NCI-H748 (cell line): ENCODE results near the gene BARX2.

Experiments used
- DNase-seq: peaks from one replicate; lab custom pipeline; 2025; ENCODE audit not compliant: unreplicated experiment; lab: John Stamatoyannopoulos, UW

The BARX2 gene

DNA sequence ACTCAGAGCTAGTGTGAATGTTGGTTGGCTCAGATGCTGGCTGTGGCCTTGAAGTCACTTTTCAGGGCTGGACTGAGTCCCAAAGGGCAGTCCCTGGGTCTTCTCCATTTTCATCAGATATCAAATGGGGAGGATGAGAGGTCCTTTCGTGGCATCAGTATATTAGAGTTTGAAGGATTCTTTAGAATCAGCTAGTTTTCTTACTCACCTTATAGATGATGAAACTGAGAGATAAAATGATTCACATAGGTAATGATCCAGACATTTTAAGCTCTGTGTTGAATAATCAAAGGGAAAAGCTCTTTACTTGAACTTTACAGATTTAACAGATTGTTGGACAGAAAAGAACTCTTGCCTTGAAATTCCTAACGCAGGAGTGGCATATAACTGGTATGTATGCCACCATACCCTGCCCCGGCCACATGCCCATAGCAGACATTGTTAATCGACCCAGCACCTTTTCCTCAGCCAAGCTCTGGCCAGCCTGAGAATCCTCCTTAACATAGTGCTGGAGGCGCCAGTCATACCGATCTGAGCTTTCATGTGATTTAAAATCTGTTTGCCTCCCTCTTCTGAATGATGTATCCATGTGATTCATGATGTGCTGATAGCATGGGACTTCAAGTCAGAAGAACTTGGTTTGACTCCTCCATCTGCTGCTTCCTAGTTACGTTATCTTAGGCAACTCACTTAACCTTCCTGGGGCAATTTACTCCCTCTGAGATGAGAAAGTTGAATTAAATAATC, 60.0 kb downstream of the BARX2 start:
- DNase-seq: no peak

GRCh38 chr11:129436573-129436972, 60.9 kb downstream of the BARX2 start:
- DNase-seq: no peak

DNA sequence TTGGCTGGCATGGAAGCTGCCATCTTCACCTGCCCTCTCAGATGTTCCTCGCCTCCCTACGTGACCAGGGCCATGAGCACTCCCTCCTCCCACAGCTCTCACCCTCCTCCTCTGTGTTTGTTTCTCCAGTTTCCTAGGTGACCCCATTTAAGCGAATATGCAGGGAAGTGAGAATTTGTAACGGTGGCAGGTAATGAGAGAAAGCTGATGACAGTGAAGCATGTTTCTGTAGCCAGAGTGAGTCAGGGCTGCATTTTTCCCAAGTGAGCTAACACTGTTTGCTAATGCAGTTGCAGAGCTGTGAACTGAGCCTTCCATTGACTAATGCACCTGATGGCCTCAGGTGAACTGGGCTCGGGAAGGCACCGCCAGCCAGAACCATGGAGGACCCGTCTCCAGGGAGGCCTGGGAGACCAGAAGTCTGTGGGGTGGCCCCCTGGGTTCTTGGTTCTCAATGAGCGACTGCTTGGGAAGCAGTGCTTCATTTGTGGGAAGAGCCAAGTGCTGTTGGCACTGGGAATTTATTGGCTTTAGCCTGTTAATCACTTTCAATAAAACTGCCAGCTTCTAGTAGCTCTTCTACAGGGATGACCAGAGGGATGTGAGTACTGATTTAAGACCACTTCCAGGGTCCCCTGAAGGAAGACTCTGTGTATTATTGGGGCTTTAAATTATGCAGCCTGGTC, 64.5 kb downstream of the BARX2 start:
- peak; percentile 23 for DNase-seq

- no peak for DNase-seq
Observed at GRCh38 chr11:129442171-129442570, 66.5 kb downstream of the BARX2 start.

- DNase-seq: no peak
Observed at GRCh38 chr11:129443276-129443675, 67.6 kb downstream of the BARX2 start.

DNA sequence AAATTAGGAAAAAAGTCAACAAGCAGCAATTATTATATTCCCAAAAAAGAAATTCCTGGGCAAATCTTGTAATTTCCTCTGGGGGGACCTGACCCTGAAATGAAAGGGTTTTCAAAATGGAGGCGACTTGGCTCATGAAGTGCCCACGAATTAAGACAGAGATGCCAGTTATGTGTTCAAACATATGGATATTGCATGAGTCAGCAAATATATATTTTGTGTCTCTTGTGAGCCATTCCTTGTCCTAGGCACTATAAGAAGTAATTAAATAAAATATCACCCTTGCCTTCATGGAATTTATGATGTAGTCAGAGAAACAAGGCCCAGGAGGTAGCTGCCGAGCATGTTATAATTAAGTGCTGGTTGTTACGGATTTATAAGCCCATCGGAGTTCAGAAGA, 68.6 kb downstream of the BARX2 start:
- no peak for DNase-seq

- no peak for DNase-seq
Observed at GRCh38 chr11:129445226-129445625, 69.6 kb downstream of the BARX2 start.

DNA sequence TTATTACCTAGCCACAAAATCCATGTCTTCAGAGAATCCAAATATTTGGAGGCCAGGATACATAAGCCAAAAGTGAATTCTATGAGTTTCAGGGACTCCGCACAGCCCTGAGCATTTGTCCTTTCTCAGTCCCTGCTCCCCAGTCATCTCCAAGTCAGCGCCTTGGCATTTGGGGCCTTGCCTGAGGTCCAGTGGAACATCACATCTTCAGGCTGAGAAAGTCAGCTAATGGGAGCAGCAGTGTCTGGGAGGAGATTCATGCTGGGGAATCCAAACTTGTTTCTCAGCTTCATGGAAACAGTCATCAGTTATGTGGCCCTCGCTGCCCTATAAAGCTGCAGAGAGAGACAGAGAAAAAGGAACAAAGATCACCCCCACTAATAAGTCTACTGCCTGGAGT, 70.9 kb downstream of the BARX2 start:
- DNase-seq: no peak

DNA sequence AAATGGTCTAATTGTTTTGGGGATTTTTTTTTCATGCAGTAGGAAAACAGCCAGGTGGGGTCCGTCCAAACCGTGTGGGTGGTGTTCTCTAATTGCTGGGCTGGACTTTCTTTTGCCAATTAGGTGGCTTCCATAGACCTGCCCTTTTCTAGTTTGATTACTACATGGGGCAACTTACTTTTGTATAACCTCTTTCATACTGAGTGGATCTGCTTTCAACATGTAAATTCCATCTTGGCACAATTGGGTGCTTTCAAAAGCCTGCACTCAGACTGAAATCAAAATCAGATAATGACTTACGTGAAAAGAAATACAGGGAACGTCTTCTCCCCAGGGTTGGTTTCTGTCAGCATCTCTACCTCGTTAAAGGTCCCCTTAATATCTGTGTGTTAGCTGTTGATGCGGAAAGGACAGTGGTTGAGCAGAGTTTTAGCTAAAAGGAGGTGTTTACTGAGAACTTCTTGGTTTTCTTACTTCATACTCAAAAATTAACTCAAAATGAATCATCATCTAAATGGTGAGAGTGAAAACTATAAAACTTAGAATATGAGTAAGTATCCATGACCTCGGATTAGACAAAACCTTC, 72.1 kb downstream of the BARX2 start:
- DNase-seq: no peak

- DNase-seq: no peak
Observed at GRCh38 chr11:129451524-129451923, 75.9 kb downstream of the BARX2 start.

- DNase-seq: peak; percentile 50
Observed at GRCh38 chr11:129453293-129453721, 77.7 kb downstream of the BARX2 start.

GRCh38 chr11:129455101-129455500, 79.5 kb downstream of the BARX2 start:
- DNase-seq: no peak

GRCh38 chr11:129455756-129456655, 80.4 kb downstream of the BARX2 start:
- no peak for DNase-seq

GRCh38 chr11:129457321-129457720, 81.7 kb downstream of the BARX2 start:
- peak; percentile 87 for DNase-seq

- no peak for DNase-seq
Observed at GRCh38 chr11:129458278-129458677, 82.6 kb downstream of the BARX2 start.

DNA sequence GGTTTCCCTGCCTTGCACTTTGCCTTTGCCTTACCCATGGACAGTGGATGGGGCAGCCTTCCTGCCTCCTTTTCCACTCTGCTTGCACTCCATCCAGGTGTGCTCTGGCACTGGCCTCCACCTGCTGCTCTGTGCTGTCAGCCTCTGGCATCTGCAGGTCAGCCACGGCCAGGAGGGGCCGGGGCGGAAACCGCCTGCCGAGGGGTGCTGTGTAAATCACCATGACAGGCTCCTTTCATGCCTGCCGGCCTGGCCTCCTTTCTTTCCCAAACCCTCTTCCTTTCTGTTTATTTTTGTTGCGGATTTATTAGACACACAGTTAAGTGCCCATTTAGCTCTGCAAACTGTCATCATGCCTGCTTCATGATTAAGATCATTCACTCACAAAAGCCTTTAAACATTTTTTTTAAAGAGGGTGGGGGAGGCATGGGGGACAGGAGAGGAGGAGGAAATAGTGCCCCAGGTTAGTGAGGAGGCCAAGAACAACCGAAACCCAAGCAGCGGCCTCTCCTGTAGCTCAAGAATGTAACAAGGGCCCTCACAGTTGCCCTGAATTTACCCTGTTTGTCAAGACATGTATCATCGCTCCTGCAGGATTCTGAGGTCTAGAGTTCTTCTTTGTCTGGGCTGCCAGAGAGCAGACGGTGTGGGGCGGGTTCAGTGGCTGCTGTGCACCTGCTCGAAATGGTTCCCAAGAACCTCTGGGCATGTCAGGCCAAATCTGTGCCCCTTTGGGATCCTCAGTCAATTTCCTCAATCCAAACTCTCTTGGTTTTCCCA, 83.3 kb downstream of the BARX2 start:
- DNase-seq: peak; percentile 94

DNA sequence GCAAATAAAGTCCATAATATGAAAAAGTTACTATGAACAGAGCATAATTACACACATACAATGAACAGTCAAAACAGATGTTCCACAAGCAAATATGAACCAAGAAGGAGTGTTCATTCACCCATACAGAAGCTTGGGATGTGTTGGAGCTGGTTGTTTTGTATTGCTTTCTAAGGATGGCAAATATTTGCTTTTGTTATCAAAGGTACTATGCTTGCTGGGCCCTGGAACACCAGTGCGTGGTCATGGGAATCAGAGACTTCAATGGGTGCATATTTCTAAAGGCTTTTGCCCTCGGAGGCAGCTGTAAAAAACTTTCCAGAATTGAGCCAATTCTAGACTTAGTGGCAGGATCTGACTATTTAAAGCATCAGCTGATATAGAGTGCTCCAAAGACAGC, 85.1 kb downstream of the BARX2 start:
- peak; percentile 90 for DNase-seq

DNA sequence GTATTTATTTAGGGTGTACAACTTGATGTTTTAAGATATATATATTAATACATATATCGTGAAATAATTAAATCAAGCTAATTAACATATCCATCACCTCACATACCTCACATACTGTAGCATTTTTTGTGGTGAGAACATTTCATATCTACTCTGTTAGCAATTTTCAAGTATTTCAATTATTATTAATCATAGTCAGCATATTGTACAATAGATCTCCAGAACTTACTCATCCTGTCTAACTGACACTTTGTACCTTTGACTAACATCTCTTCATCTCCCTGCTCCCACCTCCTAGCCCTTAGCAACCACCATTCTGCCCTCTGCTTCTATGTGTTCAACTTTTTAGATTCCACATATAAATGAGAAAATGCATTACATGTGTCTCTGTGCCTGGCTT, 108.4 kb downstream of the BARX2 start:
- DNase-seq: no peak

DNA sequence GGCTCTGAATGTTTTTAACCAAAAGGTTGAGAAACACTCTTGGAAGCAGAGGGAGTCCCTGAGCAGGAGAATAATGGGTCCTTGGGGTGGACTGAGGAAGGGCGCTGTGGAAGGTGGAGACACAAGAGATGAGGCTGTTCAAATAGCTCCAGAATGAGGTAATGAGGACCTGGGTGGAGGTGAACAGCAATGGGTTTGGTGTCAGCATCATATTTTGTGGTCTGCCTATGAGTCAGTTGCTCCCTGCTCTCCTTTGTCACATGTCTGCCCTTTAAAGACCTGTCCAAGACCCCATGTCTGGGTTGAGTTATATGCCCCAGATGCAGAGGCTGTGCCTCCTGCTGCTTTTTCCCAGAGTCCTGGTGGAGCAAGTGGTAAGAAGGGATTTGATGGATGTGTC, 113.6 kb downstream of the BARX2 start:
- DNase-seq: no peak

DNA sequence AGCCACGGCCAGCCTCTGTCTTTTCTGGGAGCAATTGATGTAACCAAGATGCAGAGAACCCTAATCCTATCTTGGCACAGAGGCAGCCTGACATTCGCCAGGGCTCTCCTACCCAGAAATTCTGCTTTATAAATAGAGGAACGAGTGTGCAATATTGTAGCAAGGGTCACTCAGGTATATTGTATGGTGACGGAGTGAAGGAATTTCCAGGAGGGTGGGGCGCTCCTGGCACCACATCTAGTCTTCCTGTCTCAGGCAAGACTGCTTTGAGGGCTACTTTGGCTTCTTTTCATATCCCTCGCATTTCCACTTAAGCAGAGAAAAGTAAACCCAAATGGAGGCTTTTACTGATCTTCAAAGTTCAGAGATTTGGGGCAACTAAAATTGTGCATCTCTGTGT, 114.4 kb downstream of the BARX2 start:
- no peak for DNase-seq
